Loucy (cell line): Measurements from ENCODE around the gene TFEB.

Experiments used
- H2AFZ ChIP-seq: fragments of 200-600 bp; sonication (generic); 2 replicates; pipeline ENCODE4 v1.6.0; 2016; ENCODE audit warnings: antibody characterized with exemption, mild to moderate bottlenecking, low read length, moderate library complexity
- H3F3A ChIP-seq: fragments of 200-600 bp; 2 replicates; pipeline ENCODE4 v1.6.0; 2016; ENCODE audit warnings: antibody characterized with exemption, low read depth, mild to moderate bottlenecking
- H3K27me3 ChIP-seq: fragments of 200-600 bp; sonication (generic); 2 replicates; pipeline ENCODE4 v1.6.1; 2014; ENCODE audit warnings: low read length, mild to moderate bottlenecking; ENCODE audit not compliant: insufficient read depth, poor library complexity, severe bottlenecking
- H3K36me3 ChIP-seq: fragments of 200-600 bp; sonication (generic); 2 replicates; pipeline ENCODE4 v1.6.1; 2016; ENCODE audit warnings: low read length; ENCODE audit not compliant: insufficient read depth
- H3K4me1 ChIP-seq: fragments of 200-600 bp; sonication (generic); 2 replicates; pipeline ENCODE4 v1.5.1; 2014; ENCODE audit warnings: low read length, mild to moderate bottlenecking; ENCODE audit not compliant: insufficient read depth, poor library complexity, severe bottlenecking
- H3K4me2 ChIP-seq: fragments of 200-600 bp; sonication (generic); 2 replicates; pipeline ENCODE4 v1.6.0; 2014; ENCODE audit warnings: antibody characterized with exemption, low read length, low read depth, mild to moderate bottlenecking; ENCODE audit not compliant: poor library complexity, severe bottlenecking
- H3K4me3 ChIP-seq: fragments of 200-600 bp; sonication (generic); 2 replicates; pipeline ENCODE4 v1.5.1; 2014; ENCODE audit warnings: low read length, mild to moderate bottlenecking, mixed read lengths; ENCODE audit not compliant: poor library complexity, severe bottlenecking
- H3K79me2 ChIP-seq: fragments of 200-600 bp; sonication (generic); 2 replicates; pipeline ENCODE4 v1.6.1; 2014; ENCODE audit warnings: low read length; ENCODE audit not compliant: insufficient read depth
- H3K9ac ChIP-seq: fragments of 200-600 bp; sonication (generic); 2 replicates; pipeline ENCODE4 v1.6.0; 2014; ENCODE audit warnings: mild to moderate bottlenecking, low read depth, low read length, moderate library complexity; ENCODE audit not compliant: poor library complexity, severe bottlenecking
- H3K9me2 ChIP-seq: fragments of 200-600 bp; sonication (generic); replicated peaks from 2 replicates; pipeline ENCODE4 v1.6.1; 2016; ENCODE audit warnings: low read depth, low read length, mixed read lengths
- H3K9me3 ChIP-seq: fragments of 200-600 bp; sonication (generic); 2 replicates; pipeline ENCODE4 v1.6.1; 2014; ENCODE audit warnings: mild to moderate bottlenecking, antibody characterized with exemption, low read length, low read depth; ENCODE audit not compliant: insufficient read depth
- H4K20me1 ChIP-seq: fragments of 200-600 bp; sonication (generic); 2 replicates; pipeline ENCODE4 v1.6.0; 2014; ENCODE audit warnings: antibody characterized with exemption, low read length, mild to moderate bottlenecking; ENCODE audit not compliant: insufficient read depth, poor library complexity, severe bottlenecking
- CTCF ChIP-seq: fragments of 200-600 bp; sonication (generic); conservative IDR thresholded peaks from 2 replicates; pipeline ENCODE4 v1.5.1; 2014; ENCODE audit warnings: mild to moderate bottlenecking, antibody characterized with exemption, low read length
- EZH2phosphoT487 ChIP-seq: fragments of 200-600 bp; IDR thresholded peaks from 2 replicates; pipeline ENCODE4 v1.6.1; 2018; ENCODE audit warnings: antibody characterized with exemption, mild to moderate bottlenecking, moderate library complexity, borderline replicate concordance

Gene TFEB

GRCh38 chr6:41699063-41699462, 36.3 kb downstream of the TFEB start:
- no peaks in the 10 kb centered on the region for H3K36me3 ChIP-seq
- H3K9me2 ChIP-seq: no peaks in the 10 kb centered on the region
- H2AFZ ChIP-seq: no peak overlapping the region
- no peak for TF ChIP-seq CTCF
- no peak for TF ChIP-seq EZH2phosphoT487
- H3K4me2 ChIP-seq: no peak overlapping the region
- H3K27me3 ChIP-seq: no peaks in the 10 kb centered on the region
- no peaks in the 10 kb centered on the region for H4K20me1 ChIP-seq
- no peaks in the 10 kb centered on the region for H3F3A ChIP-seq
- no peak overlapping the region for H3K4me3 ChIP-seq
- no peaks in the 10 kb centered on the region for H3K4me1 ChIP-seq
- H3K9me3 ChIP-seq: no peaks in the 10 kb centered on the region
- H3K9ac ChIP-seq: no peak overlapping the region
- no peaks in the 10 kb centered on the region for H3K79me2 ChIP-seq

- H3K4me3 ChIP-seq: no peak overlapping the region
- no peaks in the 10 kb centered on the region for H3K4me1 ChIP-seq
- TF ChIP-seq CTCF (no peak), EZH2phosphoT487 (no peak)
- no peaks in the 10 kb centered on the region for H3K27me3 ChIP-seq
- no peaks in the 10 kb centered on the region for H3K9me2 ChIP-seq
- no peak overlapping the region for H2AFZ ChIP-seq
- H3K9me3 ChIP-seq: no peaks in the 10 kb centered on the region
- no peak overlapping the region for H3K9ac ChIP-seq
- no peaks in the 10 kb centered on the region for H3K36me3 ChIP-seq
- H3F3A ChIP-seq: no peaks in the 10 kb centered on the region
- no peak overlapping the region for H3K4me2 ChIP-seq
- H4K20me1 ChIP-seq: no peaks in the 10 kb centered on the region
- H3K79me2 ChIP-seq: no peaks in the 10 kb centered on the region
These were observed 37.3 kb downstream of the TFEB start for GRCh38 chr6:41697861-41698781.

DNA sequence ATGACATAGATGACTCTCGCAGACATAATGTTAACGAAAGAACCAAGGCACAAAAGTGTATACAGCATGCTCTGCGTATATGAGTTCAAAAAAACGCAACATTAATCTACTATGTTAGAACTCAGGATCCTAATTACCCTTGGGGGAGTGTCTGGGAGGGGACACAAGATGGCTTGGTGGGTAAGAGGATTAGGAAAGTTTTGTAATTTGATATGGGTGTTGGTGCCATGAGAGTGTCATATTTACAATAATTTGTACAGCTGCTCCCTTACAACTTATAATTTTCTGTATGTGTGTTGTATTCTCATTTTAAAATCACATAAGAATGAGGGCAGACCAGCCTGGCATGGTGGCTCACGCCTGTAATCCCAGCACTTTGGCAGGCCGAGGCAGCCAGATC, 38.6 kb downstream of the TFEB start:
- H4K20me1 ChIP-seq: no peaks in the 10 kb centered on the region
- no peak overlapping the region for H3K4me2 ChIP-seq
- H3K4me1 ChIP-seq: no peaks in the 10 kb centered on the region
- no peaks in the 10 kb centered on the region for H3K9me3 ChIP-seq
- H3K9me2 ChIP-seq: no peaks in the 10 kb centered on the region
- no peaks in the 10 kb centered on the region for H3F3A ChIP-seq
- no peak overlapping the region for H3K9ac ChIP-seq
- H3K27me3 ChIP-seq: no peaks in the 10 kb centered on the region
- H2AFZ ChIP-seq: no peak overlapping the region
- H3K79me2 ChIP-seq: no peaks in the 10 kb centered on the region
- TF ChIP-seq EZH2phosphoT487 (no peak), CTCF (no peak)
- H3K36me3 ChIP-seq: no peaks in the 10 kb centered on the region
- no peak overlapping the region for H3K4me3 ChIP-seq
